Stimulated activated naive CD8-positive, alpha-beta T cell treated with anti-CD3 and anti-CD28 coated beads, Interleukin-15, Interleukin-2, amounts not matched to agents 100 U/mL and 50 U/mL, for 24 hours (primary cell): ENCODE data around the gene UROC1.

Experiments used
- ATAC-seq: fragments of 150-1000 bp; cut with Tn5 transposase; one replicate; pipeline ENCODE4 v1.10.0; 2021
- DNase-seq: peaks from one replicate; pipeline ENCODE4 v3.0.0; 2021

UROC1 gene

GRCh38 chr3:126516152-126516935, 1.2 kb downstream of the UROC1 start:
- DNase-seq (no peak), ATAC-seq (no peak)

DNA sequence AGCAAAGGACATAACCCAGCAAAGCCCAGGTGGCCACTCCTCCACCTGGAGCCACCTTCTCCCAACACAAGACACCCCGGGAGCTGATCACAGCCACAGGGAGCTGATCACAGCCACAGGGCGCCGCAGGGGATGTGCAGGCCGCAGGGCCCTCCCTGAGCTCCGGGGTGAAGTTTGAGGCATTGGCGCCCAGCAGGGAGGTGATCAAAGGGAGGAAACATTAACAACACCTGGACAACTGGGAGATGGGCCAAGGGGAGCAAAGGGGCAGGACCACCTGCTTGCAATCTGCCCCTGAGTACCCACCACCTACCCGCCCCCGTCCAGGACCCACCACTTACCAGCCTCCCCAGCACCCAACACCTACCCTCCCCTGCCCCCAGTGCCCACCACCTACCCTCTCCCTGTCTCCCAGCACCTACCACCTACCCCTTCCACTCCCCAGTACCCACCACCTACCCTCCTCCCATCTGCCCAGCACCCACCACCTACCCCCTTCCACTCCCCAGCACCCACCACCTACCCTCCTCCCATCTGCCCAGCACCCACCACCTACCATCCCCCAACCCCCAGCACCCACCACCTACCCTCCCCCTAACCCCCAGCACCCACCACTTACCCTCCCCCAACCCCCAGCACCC, 2.4 kb downstream of the UROC1 start:
- ATAC-seq (no peak), DNase-seq (no peak)

DNA sequence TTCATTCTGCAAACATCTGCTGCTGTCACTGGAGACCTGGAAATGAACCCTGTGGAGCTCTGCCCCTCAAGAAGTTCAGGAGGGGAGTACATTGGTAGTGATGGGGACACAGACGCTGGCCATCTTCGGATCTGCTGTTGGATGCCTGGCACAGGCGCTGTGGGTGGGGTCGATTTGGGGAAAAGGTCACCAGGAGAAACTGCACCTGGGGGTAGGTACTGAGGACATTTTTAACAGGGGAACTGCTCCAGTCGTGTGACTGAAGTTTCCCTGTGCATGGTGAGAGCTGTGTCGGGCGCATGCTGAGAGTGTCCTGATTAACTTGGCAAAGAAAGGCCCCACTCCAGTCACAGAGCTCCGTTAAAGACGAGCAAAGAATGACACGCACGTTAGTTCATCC, 3.4 kb downstream of the UROC1 start:
- no peak for ATAC-seq
- DNase-seq, result no peak

- ATAC-seq (no peak), DNase-seq (no peak)
Observed at GRCh38 chr3:126512916-126513650, 4.5 kb downstream of the UROC1 start.

DNA sequence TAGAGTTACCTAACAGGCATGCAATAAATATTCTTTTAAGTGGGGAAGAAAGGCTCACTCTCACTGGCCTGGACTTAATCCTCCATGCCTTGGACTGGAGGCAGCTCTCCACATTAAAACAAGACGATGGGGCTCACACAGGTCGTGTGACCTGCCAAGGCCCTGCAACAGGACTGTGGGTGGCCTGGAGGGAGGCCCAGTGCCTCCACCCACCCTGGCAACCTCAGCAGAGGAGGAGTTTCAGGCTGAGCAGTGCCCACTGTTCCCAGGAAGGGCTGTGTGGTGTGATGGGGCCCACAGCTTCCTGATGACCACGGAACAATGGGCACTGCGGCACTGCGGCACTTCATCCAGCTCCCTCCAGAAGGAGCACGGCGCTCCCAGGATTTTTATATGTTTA, 5.5 kb downstream of the UROC1 start:
- no peak for ATAC-seq
- DNase-seq, result no peak

DNA sequence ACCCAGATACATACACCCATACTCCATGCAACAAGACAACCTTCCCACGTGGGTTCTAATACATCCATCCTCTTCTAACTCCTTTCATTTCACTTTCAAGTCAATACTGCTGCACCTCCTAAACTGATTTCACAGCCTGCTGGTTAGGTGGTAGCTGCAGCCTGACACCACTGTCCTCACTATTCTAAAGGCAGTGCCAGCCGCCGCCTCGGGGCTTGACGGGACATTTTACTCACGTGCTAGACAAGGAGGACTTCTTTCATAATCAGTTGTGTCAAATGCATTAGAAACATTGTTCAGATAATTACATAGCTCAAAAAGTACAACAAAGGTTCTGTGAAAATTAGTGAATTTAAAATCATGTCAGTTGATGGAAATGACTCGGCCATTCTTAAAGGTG, 6.3 kb downstream of the UROC1 start:
- no peak for DNase-seq

DNA sequence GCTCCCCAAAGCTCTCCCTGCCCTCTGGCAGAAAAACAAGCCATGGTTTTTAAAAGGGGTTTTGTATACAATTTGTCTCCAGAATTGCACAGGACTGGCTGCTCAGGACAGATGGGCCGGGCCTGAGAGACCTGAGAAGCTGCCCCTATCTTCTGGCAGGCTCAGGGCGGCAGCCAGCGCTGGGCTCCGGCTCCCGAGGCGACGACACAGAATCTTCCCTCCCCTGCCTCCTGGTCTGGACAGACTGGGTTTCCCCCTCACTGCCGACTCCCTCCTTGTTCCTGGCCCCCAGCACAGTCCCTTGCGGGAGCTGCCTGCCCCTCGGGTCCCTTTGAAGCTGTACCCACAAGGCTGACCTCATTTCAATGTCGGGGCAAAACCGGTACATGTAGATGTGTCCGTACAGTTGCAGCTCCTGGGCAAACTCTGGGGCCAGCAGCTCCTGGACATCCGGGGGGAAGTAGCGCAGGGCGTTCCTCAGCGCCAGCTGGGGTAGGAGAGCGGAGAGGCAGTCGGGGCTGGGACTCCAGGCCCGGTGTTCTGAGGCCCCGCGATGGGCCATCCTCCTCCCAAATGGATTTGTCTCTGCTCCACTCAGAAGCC, 7.2 kb downstream of the UROC1 start:
- no peak for DNase-seq
- ATAC-seq, result no peak

More for the DNA sequence above, 6.3 kb downstream of the UROC1 start:
- no peak for ATAC-seq

DNA sequence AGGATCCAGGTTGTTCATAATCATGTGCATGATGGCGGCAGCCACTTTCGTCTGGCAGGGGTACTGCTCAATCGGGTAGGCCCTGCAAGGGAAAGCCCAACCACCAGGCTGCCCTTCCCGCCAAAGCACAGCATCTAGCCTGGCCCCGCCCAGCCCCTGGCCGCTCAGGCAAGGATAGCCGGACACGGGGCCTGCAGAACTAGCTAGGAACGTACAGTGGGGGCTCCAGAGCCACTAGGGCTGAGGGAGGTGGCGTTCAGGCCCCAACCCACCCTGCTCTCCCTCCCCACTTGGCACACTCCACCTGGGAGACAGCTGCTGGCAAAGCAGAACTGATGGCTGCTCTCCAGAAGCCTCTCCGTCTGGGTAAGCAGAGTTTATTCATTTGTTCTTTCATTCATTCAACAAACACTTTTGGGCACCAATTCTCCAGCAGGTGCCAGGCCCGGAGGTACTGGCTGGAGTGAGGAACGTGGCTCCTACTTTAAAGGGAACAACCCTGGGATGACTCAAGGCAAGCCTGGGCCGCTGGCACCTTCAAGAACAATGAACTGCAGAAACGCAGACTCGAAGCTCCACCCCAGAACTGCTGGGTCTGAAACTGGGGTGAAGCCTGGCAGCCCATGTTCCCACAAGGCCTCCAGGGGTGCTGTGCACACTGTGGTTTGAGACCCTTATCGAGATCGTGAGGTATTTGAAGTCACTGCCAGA, 7.8 kb downstream of the UROC1 start:
- DNase-seq, result no peak
- no peak for ATAC-seq

DNA sequence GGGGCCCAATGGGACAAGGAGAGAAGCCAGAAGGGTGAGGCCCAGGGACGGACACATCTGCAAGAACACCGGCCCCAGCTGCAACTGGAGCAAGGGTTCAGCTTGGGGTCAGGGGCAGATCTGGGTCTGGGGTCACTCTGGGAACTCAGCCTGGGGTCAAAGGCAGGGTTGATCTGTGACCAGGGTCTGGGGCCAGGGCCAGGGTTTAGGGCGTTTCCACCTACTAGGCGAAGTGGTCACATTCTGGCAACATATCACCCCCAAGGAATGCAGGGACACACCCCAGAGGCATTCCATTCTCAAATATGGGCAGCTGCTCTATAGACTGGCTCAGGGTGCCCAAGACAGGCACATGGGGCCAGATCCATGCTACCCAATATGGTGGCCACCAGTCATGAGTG, 9.0 kb downstream of the UROC1 start:
- no peak for DNase-seq
- ATAC-seq, result no peak

DNA sequence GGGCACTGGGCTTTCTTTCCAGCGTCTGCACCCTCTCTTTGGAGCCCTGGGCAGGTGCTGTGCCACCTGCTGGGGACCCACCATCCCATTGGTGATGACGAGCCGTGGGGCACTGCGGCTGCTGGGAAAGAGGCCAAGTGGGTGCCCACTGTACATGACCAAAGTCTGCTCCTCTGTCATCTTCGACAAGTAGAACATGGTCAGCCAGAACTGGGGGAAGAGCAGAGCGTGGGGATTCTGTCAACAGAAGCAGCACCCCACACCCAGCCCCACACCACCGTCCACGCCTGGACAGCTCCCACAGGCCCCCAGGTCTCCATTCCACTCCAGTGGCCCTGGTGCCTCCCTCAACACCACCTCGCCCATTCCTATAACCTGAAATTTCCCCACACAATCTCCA, 9.7 kb downstream of the UROC1 start:
- no peak for ATAC-seq
- no peak for DNase-seq

GRCh38 chr3:126503701-126504100, 13.9 kb downstream of the UROC1 start:
- ATAC-seq (no peak), DNase-seq (no peak)

GRCh38 chr3:126502656-126503055, 14.9 kb downstream of the UROC1 start:
- DNase-seq (no peak), ATAC-seq (no peak)

GRCh38 chr3:126501736-126502135, 15.8 kb downstream of the UROC1 start:
- DNase-seq (no peak), ATAC-seq (no peak)

GRCh38 chr3:126501054-126501453, 16.5 kb downstream of the UROC1 start:
- DNase-seq, result no peak
- ATAC-seq, result no peak

GRCh38 chr3:126500016-126500415, 17.6 kb downstream of the UROC1 start:
- no peak for DNase-seq
- ATAC-seq, result no peak

DNA sequence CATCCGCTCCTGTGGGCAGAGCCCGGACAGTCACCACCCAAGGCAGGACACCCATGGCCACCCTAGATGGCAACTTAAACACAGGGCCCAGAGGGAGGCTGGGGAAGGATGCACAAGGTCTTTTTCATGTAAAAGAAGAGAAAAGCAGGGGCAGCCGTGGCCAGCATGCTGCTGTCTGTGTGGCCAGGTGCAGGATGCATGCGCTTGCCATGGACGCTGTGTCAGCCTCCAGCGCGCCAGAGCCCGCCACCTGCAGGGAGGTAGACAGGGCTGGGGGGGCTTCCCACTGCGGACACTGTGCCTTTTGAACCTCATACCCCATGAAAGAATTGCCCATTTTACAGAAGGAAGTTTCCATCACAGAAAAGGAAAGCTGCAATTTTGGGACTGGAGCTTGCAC, 18.2 kb downstream of the UROC1 start:
- DNase-seq, result no peak
- ATAC-seq, result no peak

- ATAC-seq (no peak), DNase-seq (no peak)
Observed at GRCh38 chr3:126498929-126499328, 18.6 kb downstream of the UROC1 start.

DNA sequence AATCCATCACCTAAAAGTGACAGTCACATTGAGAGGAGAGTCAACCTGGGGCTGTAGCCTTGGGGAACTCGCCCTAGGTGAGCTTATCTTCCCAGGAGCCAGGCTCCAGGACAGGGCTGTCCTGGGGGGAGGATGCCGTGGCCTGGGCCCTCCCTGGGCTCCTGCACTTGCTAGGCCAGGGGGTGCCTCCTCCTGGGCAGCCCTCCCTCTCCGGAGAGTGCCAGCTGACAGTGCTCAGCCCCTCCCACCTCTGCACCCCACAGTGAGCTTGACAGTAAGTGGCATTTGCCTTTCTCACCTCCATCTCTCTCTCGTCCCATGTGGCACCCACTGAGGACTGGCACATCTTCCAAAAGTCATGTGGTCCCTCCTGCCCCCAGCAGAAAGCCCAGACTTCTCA, 19.1 kb downstream of the UROC1 start:
- ATAC-seq (no peak), DNase-seq (no peak)

DNA sequence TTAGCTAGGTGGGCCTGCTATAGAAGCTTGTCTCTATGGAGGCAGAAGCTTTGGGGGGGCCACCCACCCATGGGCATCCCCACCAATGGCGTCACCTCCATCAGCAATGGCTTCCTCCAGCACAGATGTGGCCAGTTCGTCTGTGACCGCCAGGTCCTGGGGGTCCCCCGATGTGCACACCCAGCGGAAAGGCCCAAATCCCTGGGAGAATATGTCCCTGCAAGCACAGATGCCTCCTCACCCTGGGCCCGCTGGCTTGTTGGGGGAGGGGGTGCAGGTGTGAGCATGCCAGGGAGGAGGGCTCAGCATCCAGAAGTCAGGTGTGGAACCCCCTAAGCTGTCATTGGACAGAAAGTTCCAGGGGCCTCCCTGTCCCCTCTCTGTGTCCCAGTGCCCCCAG, 19.6 kb downstream of the UROC1 start:
- DNase-seq, result no peak
- ATAC-seq, result no peak

- DNase-seq, result no peak
- no peak for ATAC-seq
Observed at GRCh38 chr3:126496894-126497850, 20.4 kb downstream of the UROC1 start.

DNA sequence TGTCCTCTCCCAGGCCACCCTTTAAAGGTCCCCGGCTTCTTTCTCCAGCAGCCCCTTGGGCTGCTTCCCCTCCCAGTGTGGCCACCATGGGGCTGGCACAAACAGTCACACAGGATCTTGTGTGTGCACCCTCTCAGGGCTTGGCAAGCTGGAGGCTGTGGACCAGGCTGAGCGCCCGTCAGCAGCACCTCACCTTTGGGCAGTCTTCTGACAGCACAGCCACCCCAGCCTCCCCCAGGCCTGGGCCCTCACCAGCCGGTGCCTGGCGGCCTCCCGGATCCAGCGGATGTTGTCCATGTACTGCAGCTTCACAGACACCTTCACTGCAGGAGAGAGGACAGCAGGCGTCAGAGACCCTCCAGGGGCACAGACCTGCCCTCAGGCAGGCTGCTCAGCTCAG, 21.8 kb downstream of the UROC1 start:
- DNase-seq, result no peak
- ATAC-seq, result no peak
